HuH-7.5 (cell line): Measurements from ENCODE around the gene TSACC.

Source experiments
- DNase-seq: peaks from one replicate; pipeline ENCODE4 v3.0.0; 2011; ENCODE audit warnings: low spot score

Gene TSACC

GRCh38 chr1:156394835-156395461, 56.6 kb downstream of the TSACC start:
- DNase-seq: no peak
